CD4-positive, alpha-beta memory T cell (primary cell): ENCODE results near the gene SIX5. TPM values are rescaled to one million over a fixed set of nuclear protein-coding genes. Genes with fewer than 3 reads are reported as not detected.

Experiments
- CTCF ChIA-PET: fragments of 350-600 bp; sonication (Branson Sonifier 250); formaldehyde crosslinking; loops from one replicate; lab custom pipeline; 2021; ENCODE audit warnings: inconsistent platforms; ENCODE audit not compliant: partially characterized antibody; lab: Charles Lee
- POLR2A ChIA-PET: fragments of 350-600 bp; sonication (Branson Sonifier 250); formaldehyde crosslinking; loops from one replicate; lab custom pipeline; 2021; ENCODE audit not compliant: partially characterized antibody; lab: Charles Lee
- DNase-seq, 5 donors: peaks; one replicate each; pipeline versions ENCODE4 v3.0.0 to v3.0.0-alpha.2; 2020 to 2022; ENCODE audit warnings: mixed read lengths in 1 of 5
- H3K27ac ChIP-seq: one replicate; pipeline ENCODE4 v1.7.0; 2013; ENCODE audit warnings: low read depth, low read length
- H3K27me3 ChIP-seq: 2 replicates; pipeline ENCODE4 v1.7.0; 2013; ENCODE audit warnings: mild to moderate bottlenecking, low read length, moderate library complexity; ENCODE audit not compliant: insufficient read depth
- H3K36me3 ChIP-seq: 2 replicates; pipeline ENCODE4 v1.7.0; 2013; ENCODE audit warnings: mild to moderate bottlenecking, low read length, moderate library complexity; ENCODE audit not compliant: insufficient read depth
- H3K4me1 ChIP-seq: 2 replicates; pipeline ENCODE4 v1.7.0; 2013; ENCODE audit warnings: mild to moderate bottlenecking, low read length, moderate library complexity; ENCODE audit not compliant: insufficient read depth
- H3K4me3 ChIP-seq, 2 donors: one replicate each; pipeline ENCODE4 v1.7.0; 2013; ENCODE audit warnings: low read length in 2 of 2, mild to moderate bottlenecking in 1 of 2
- H3K9me3 ChIP-seq, 2 donors: one replicate each; pipeline ENCODE4 v1.7.0; 2013; ENCODE audit warnings: low read length in 2 of 2, control low read depth in 1 of 2; ENCODE audit not compliant: control insufficient read depth in 1 of 2
- H3K27ac Mint-ChIP-seq, 7 donors: one replicate each; pipeline ENCODE4 v1.8.0; 2020 to 2021; ENCODE audit warnings: mixed read lengths in 7 of 7, mild to moderate bottlenecking in 6 of 7, inconsistent platforms in 3 of 7, moderate library complexity in 3 of 7
- H3K27me3 Mint-ChIP-seq, 2 donors: one replicate each; pipeline ENCODE4 v1.8.0; 2020 to 2021; ENCODE audit warnings: mixed read lengths in 2 of 2
- H3K36me3 Mint-ChIP-seq, 2 donors: one replicate each; pipeline ENCODE4 v1.8.0; 2020 to 2021; ENCODE audit warnings: mixed read lengths in 2 of 2, inconsistent platforms in 1 of 2, mild to moderate bottlenecking in 1 of 2
- H3K4me1 Mint-ChIP-seq, 4 donors: one replicate each; pipeline ENCODE4 v1.8.0; 2020 to 2021; ENCODE audit warnings: mixed read lengths in 4 of 4, mild to moderate bottlenecking in 1 of 4
- H3K4me3 Mint-ChIP-seq, 8 donors: one replicate each; pipeline ENCODE4 v1.8.0; 2020 to 2021; ENCODE audit warnings: mixed read lengths in 8 of 8, mild to moderate bottlenecking in 7 of 8, moderate library complexity in 6 of 8, inconsistent platforms in 3 of 8
- H3K9me3 Mint-ChIP-seq, 8 donors: one replicate each; pipeline ENCODE4 v1.8.0; 2020 to 2021; ENCODE audit warnings: mixed read lengths in 8 of 8, mild to moderate bottlenecking in 5 of 8, inconsistent platforms in 3 of 8, moderate library complexity in 1 of 8
- intact Hi-C: fragments of 100-400 bp; cut with micrococcal nuclease; formaldehyde crosslinking; loops from one replicate; pipeline ENCODE4 v1.15.1; 2023
- polyA plus RNA-seq, 2 donors: library from polyadenylated mRNA; unstranded; fragments of 300-500 nt; fragmentation: Illumina TruSeq; gene quantifications; one replicate each; pipeline ENCODE4 v1.2.3, GENCODE V29; 2021
- total RNA-seq, 2 experiments: library from RNA; stranded (reverse); gene quantifications; one replicate each; pipeline ENCODE4 v1.2.3, GENCODE V29; 2021

The SIX5 gene
- total and polyA plus RNA-seq, 4 experiments from 2014 or later, result 0.08 to 1.7 (median 1.5) TPM; not detected in 1

GRCh38 chr19:45771311-45771933 is 2.4 kb upstream of the SIX5 start:
- peak overlapping the region in 7 of 8 donors; percentile 25 to 52 (median 41) for H3K4me3 Mint-ChIP-seq
- Histone ChIP-seq H3K36me3 (no peaks in the 10 kb centered on the region), H3K27ac (no peak overlapping the region), H3K27me3 (no peaks in the 10 kb centered on the region), H3K4me1 (peaks cover 22% of the 10 kb centered on the region), H3K4me3 (no peak overlapping the region), H3K9me3 (no peaks in the 10 kb centered on the region)
- intact Hi-C loops, result loop anchor here (2.0 to 5.0 kb wide), 2 partner anchors 79 to 246 kb away; partner anchors contain the start of gene QPCTL
- DNase-seq, result no peak
- POLR2A ChIA-PET, result interaction anchor here (1.2 to 6.9 kb wide), 6 partner anchors 8 to 92 kb away, joined by 3 to 84 read pairs (median 21); partner anchors contain the start of genes DMPK, DMWD and SYMPK
- CTCF ChIA-PET, result interaction anchor here (0.6 to 5.3 kb wide), 7 partner anchors 8 to 318 kb away, joined by 3 to 238 read pairs (median 5); partner anchors contain the start of genes DMWD and SYMPK
- H3K9me3 Mint-ChIP-seq, result peaks cover 0 to 3% (median 0%) of the 10 kb centered on the region in 8 donors
- H3K4me1 Mint-ChIP-seq, result peaks cover 1 to 30% (median 5%) of the 10 kb centered on the region in 4 donors
- peaks cover 0 to 4% of the 10 kb centered on the region in 2 donors for H3K36me3 Mint-ChIP-seq
- peak overlapping the region in 1 of 7 donors; percentile 93 for H3K27ac Mint-ChIP-seq
- H3K27me3 Mint-ChIP-seq, result peaks cover 1 to 6% of the 10 kb centered on the region in 2 donors

- peaks cover 1 to 30% (median 5%) of the 10 kb centered on the region in 4 donors for H3K4me1 Mint-ChIP-seq
- DNase-seq, result peak; percentile 89 to 93 (median 91)
- intact Hi-C loops, result loop anchor here (1.0 to 5.0 kb wide), 8 partner anchors 9 to 247 kb away; partner anchors contain the start of genes DMWD, IRF2BP1, QPCTL and SYMPK
- H3K27me3 ChIP-seq, result no peaks in the 10 kb centered on the region
- peaks cover 0 to 3% (median 0%) of the 10 kb centered on the region in 8 donors for H3K9me3 Mint-ChIP-seq
- H3K4me1 ChIP-seq, result peaks cover 22% of the 10 kb centered on the region
- CTCF ChIA-PET, result interaction anchor here (0.6 to 5.3 kb wide), 13 partner anchors 9 to 317 kb away, joined by 3 to 238 read pairs (median 5); partner anchors contain the start of genes DMPK, DMWD, IRF2BP1 and SYMPK
- H3K4me3 Mint-ChIP-seq, result peak overlapping the region; percentile 84 to 92 (median 86)
- peak overlapping the region; percentile 57 to 71 for H3K4me3 ChIP-seq
- POLR2A ChIA-PET, result interaction anchor here (0.9 to 6.9 kb wide), 14 partner anchors 9 to 131 kb away, joined by 3 to 84 read pairs (median 10); partner anchors contain the start of genes DMPK, DMWD, FBXO46 and IRF2BP1
- peak overlapping the region; percentile 61 to 94 (median 88) for H3K27ac Mint-ChIP-seq
- H3K36me3 ChIP-seq, result no peaks in the 10 kb centered on the region
- peaks cover 1 to 6% of the 10 kb centered on the region in 2 donors for H3K27me3 Mint-ChIP-seq
- peak overlapping the region; percentile 15 for H3K27ac ChIP-seq
- H3K9me3 ChIP-seq, result no peaks in the 10 kb centered on the region
- peaks cover 0 to 4% of the 10 kb centered on the region in 2 donors for H3K36me3 Mint-ChIP-seq
These were observed 1.4 kb upstream of the SIX5 start for GRCh38 chr19:45770192-45771101.

GRCh38 chr19:45769821-45770191 is 754 bp upstream of the SIX5 start:
- Mint-ChIP-seq H3K27me3 (peaks cover 1 to 10% of the 10 kb centered on the region in 2 donors), H3K4me1 (peaks cover 1 to 30% (median 5%) of the 10 kb centered on the region in 4 donors), H3K27ac (peak overlapping the region; percentile 85 to 95 (median 92)), H3K9me3 (peaks cover 0 to 3% (median 0%) of the 10 kb centered on the region in 8 donors), H3K4me3 (peak overlapping the region; percentile 84 to 92 (median 86)), H3K36me3 (peaks cover 0 to 4% of the 10 kb centered on the region in 2 donors)
- Histone ChIP-seq H3K4me3 (peak overlapping the region; percentile 57 to 71), H3K9me3 (no peaks in the 10 kb centered on the region), H3K4me1 (peaks cover 22% of the 10 kb centered on the region), H3K36me3 (no peaks in the 10 kb centered on the region), H3K27me3 (no peaks in the 10 kb centered on the region), H3K27ac (peak overlapping the region; percentile 15)
- intact Hi-C loops, result loop anchor here (1.0 to 5.0 kb wide), 11 partner anchors 9 to 247 kb away; partner anchors contain the start of genes DMWD, FBXO46, IRF2BP1 and QPCTL
- ChIA-PET POLR2A (interaction anchor here (0.9 to 6.9 kb wide), 16 partner anchors 10 to 331 kb away, joined by 3 to 84 read pairs (median 8); partner anchors contain the start of genes DMPK, DMWD, FBXO46 and IRF2BP1), CTCF (interaction anchor here (0.6 to 5.3 kb wide), 16 partner anchors 9 to 971 kb away, joined by 3 to 238 read pairs (median 6); partner anchors contain the start of genes DMPK, DMWD, FBXO46 and IRF2BP1)
- peak in 4 of 5 donors; percentile 79 to 86 (median 82) for DNase-seq

GRCh38 chr19:45768655-45768983 is 433 bp downstream of the SIX5 start:
- POLR2A ChIA-PET, result interaction anchor here (1.7 to 6.9 kb wide), 9 partner anchors 11 to 117 kb away, joined by 7 to 84 read pairs (median 21); partner anchors contain the start of genes DMWD, FBXO46, IRF2BP1 and QPCTL
- Mint-ChIP-seq H3K36me3 (peaks cover 0 to 4% of the 10 kb centered on the region in 2 donors), H3K9me3 (peaks cover 0 to 3% (median 0%) of the 10 kb centered on the region in 8 donors), H3K4me3 (peak overlapping the region; percentile 84 to 92 (median 86)), H3K4me1 (peaks cover 1 to 30% (median 5%) of the 10 kb centered on the region in 4 donors), H3K27ac (peak overlapping the region in 3 of 7 donors; percentile 17 to 93 (median 72)), H3K27me3 (peaks cover 1 to 14% of the 10 kb centered on the region in 2 donors)
- intact Hi-C loops, result loop anchor here (2.0 to 5.0 kb wide), 2 partner anchors 51 to 126 kb away; no protein-coding TSS in a partner anchor
- Histone ChIP-seq H3K9me3 (no peaks in the 10 kb centered on the region), H3K27me3 (no peaks in the 10 kb centered on the region), H3K4me3 (peak overlapping the region; percentile 71 to 73), H3K4me1 (peaks cover 22% of the 10 kb centered on the region), H3K27ac (peak overlapping the region; percentile 47), H3K36me3 (no peaks in the 10 kb centered on the region)
- CTCF ChIA-PET, result interaction anchor here (0.8 to 5.3 kb wide), 12 partner anchors 8 to 227 kb away, joined by 3 to 238 read pairs (median 6); partner anchors contain the start of genes CCDC61, DMPK, DMWD and FBXO46
- peak in 3 of 5 donors; percentile 24 to 33 (median 31) for DNase-seq

- H3K9me3 ChIP-seq, result no peaks in the 10 kb centered on the region
- H3K27ac Mint-ChIP-seq, result no peak overlapping the region
- ChIA-PET CTCF (interaction anchor here (1.3 to 5.3 kb wide), 4 partner anchors 11 to 227 kb away, joined by 3 to 238 read pairs (median 6); partner anchors contain the start of genes CCDC61, DMWD and FBXO46), POLR2A (interaction anchor here (0.6 to 6.9 kb wide), 9 partner anchors 11 to 1412 kb away, joined by 3 to 84 read pairs (median 21); partner anchors contain the start of genes DMWD, FBXO46, QPCTL and SNRPD2)
- intact Hi-C loops, result loop anchor here (2.0 to 5.0 kb wide), 2 partner anchors 51 to 125 kb away; no protein-coding TSS in a partner anchor
- H3K27ac ChIP-seq, result no peak overlapping the region
- peaks cover 22% of the 10 kb centered on the region for H3K4me1 ChIP-seq
- peaks cover 0 to 4% of the 10 kb centered on the region in 2 donors for H3K36me3 Mint-ChIP-seq
- H3K27me3 Mint-ChIP-seq, result peaks cover 1 to 14% of the 10 kb centered on the region in 2 donors
- peak overlapping the region in 1 of 2 donors; percentile 71 for H3K4me3 ChIP-seq
- peaks cover 1 to 30% (median 5%) of the 10 kb centered on the region in 4 donors for H3K4me1 Mint-ChIP-seq
- peak in 1 of 5 donors; percentile 36 for DNase-seq
- H3K27me3 ChIP-seq, result no peaks in the 10 kb centered on the region
- H3K9me3 Mint-ChIP-seq, result peaks cover 0 to 3% (median 0%) of the 10 kb centered on the region in 8 donors
- peak overlapping the region; percentile 57 to 79 (median 70) for H3K4me3 Mint-ChIP-seq
- H3K36me3 ChIP-seq, result no peaks in the 10 kb centered on the region
These were observed 984 bp downstream of the SIX5 start for GRCh38 chr19:45767881-45768654.
